K562 (cell line): ENCODE measurements around the gene PSME4. TPM values are rescaled to one million over a fixed set of nuclear protein-coding genes. Genes with fewer than 3 reads are reported as not detected.

Source experiments
- ATAC-seq: fragments of 200-7000 bp; cut with Tn5 transposase; 3 replicates; pipeline ENCODE4 v1.9.1; 2020; ENCODE audit warnings: moderate library complexity
- BruUV-seq: library from RNA; stranded (reverse); fragments of 400-500 nt; replicated peaks from 2 replicates; lab custom pipeline; 2021; lab: Mats Ljungman, UMichigan
- CTCF ChIA-PET: fragments of 300-600 bp; formaldehyde crosslinking; extraction: SDS; loops from one replicate; lab custom pipeline; 2021; ENCODE audit warnings: low intra/inter-chr PET ratio; lab: Yijun Ruan, JAX
- POLR2A ChIA-PET: fragments of 300-600, 350-650 bp; sonication (Branson Sonifier 250); formaldehyde crosslinking; extraction: SDS; loops from one replicate; lab custom pipeline; 2021; ENCODE audit warnings: antibody characterized with exemption, inconsistent platforms; lab: Yijun Ruan, JAX
- DNase-seq, 4 experiments: peaks; one replicate each; pipeline versions ENCODE4 v3.0.0 to v3.0.0-alpha.2; 2011 to 2018; ENCODE audit warnings: low spot score in 3 of 4, mixed read lengths in 3 of 4; ENCODE audit errors: extremely low read depth in 1 of 4
- FAIRE-seq: peaks from 2 replicates; lab custom pipeline; 2011; peaks lifted over from hg19 to GRCh38; lab: Jason Lieb, UNC
- H2AFZ ChIP-seq: 2 replicates; pipeline ENCODE4 v1.6.0; 2011; ENCODE audit warnings: low read depth, low read length, control low read depth, inconsistent platforms
- H3K27ac ChIP-seq: fragments of 200-600 bp; 3 replicates; pipeline ENCODE4 v1.8.0; 2011; ENCODE audit warnings: low read depth, mild to moderate bottlenecking, control low read depth, inconsistent platforms, low read length, moderate library complexity, mixed read lengths; ENCODE audit errors: extremely low read depth
- H3K27me3 ChIP-seq, 2 experiments: fragments of 300-600 bp in 1 of 2; 2 replicates in 1 of 2; 3 replicates in 1 of 2; pipeline versions ENCODE4 v1.6.0 to v1.8.0; 2011; ENCODE audit warnings: inconsistent platforms in 2 of 2, low read length in 2 of 2, mild to moderate bottlenecking in 1 of 2, mixed read lengths in 1 of 2, moderate library complexity in 1 of 2; ENCODE audit not compliant: control insufficient read depth in 2 of 2, insufficient read depth in 2 of 2
- H3K36me3 ChIP-seq: fragments of 300-600 bp; 3 replicates; pipeline ENCODE4 v1.8.0; 2011; ENCODE audit warnings: mild to moderate bottlenecking, low read length, inconsistent platforms; ENCODE audit not compliant: control insufficient read depth, insufficient read depth
- H3K4me1 ChIP-seq, 2 experiments: fragments of 200-600 bp in 1 of 2; replicated peaks in 1 of 2; 2 replicates in 1 of 2; 3 replicates in 1 of 2; pipeline versions ENCODE4 v1.5.1 to v1.8.0; 2011; ENCODE audit warnings: inconsistent platforms in 2 of 2, low read length in 2 of 2, mild to moderate bottlenecking in 1 of 2, mixed read lengths in 1 of 2, moderate library complexity in 1 of 2; ENCODE audit not compliant: control insufficient read depth in 2 of 2, insufficient read depth in 2 of 2
- H3K4me2 ChIP-seq: 2 replicates; pipeline ENCODE4 v1.6.1; 2011; ENCODE audit warnings: low read length, control low read depth, inconsistent platforms, mixed read lengths; ENCODE audit not compliant: insufficient read depth
- H3K4me3 ChIP-seq: fragments of 200-600 bp; sonication (generic), shearing (Covaris generic); 2 replicates; pipeline ENCODE4 v1.5.1; 2016; ENCODE audit warnings: control low read depth, inconsistent platforms
- H3K79me2 ChIP-seq: fragments of 200-600 bp; 3 replicates; pipeline ENCODE4 v1.8.0; 2011; ENCODE audit warnings: low read length, inconsistent platforms; ENCODE audit not compliant: control insufficient read depth, insufficient read depth
- H3K9ac ChIP-seq, 2 experiments: 2 replicates each; pipeline versions ENCODE4 v1.6.0 to v1.6.1; 2011; ENCODE audit warnings: low read depth in 2 of 2, low read length in 2 of 2, control low read depth in 1 of 2, inconsistent platforms in 1 of 2, mild to moderate bottlenecking in 1 of 2, mixed read lengths in 1 of 2; ENCODE audit not compliant: insufficient read depth in 1 of 2
- H3K9me1 ChIP-seq: one replicate; pipeline ENCODE4 v1.6.0; 2011; ENCODE audit warnings: inconsistent platforms, mild to moderate bottlenecking, low read length, moderate library complexity; ENCODE audit not compliant: control insufficient read depth, insufficient read depth
- H3K9me3 ChIP-seq: replicated peaks from 2 replicates; pipeline ENCODE4 v1.5.1; 2011; ENCODE audit warnings: low read depth, low read length, inconsistent platforms; ENCODE audit not compliant: control insufficient read depth, insufficient read depth
- H4K20me1 ChIP-seq: replicated peaks from 2 replicates; pipeline ENCODE4 v1.6.1; 2011; ENCODE audit warnings: low read length, inconsistent platforms, mixed read lengths; ENCODE audit not compliant: control insufficient read depth, insufficient read depth
- BDP1 ChIP-seq: IDR thresholded peaks from 3 replicates; pipeline ENCODE4 v1.6.1; 2011; ENCODE audit not compliant: insufficient read length, insufficient read depth
- CAMTA2 ChIP-seq: fragments of 250-450 bp; sonication (Bioruptor Pico); conservative IDR thresholded peaks from 2 replicates; pipeline ENCODE4 v1.5.1; 2022
- CCAR2 ChIP-seq: fragments of 200-400 bp; formaldehyde crosslinking; IDR thresholded peaks from 2 replicates; pipeline ENCODE4 v1.6.1; 2017; ENCODE audit warnings: mild to moderate bottlenecking, low read depth, low read length
- E2F4 ChIP-seq: sonication (generic); formaldehyde crosslinking; IDR thresholded peaks from 2 replicates; pipeline ENCODE4 v1.8.0; 2022; ENCODE audit warnings: mild to moderate bottlenecking, low read depth, missing genetic modification reagents
- ELK1 ChIP-seq: sonication (generic); formaldehyde crosslinking; IDR thresholded peaks from 2 replicates; pipeline ENCODE4 v1.8.1; 2022; ENCODE audit warnings: missing genetic modification reagents
- FOSL1 ChIP-seq: fragments of 200-800 bp; sonication (Bioruptor generic); conservative IDR thresholded peaks from 2 replicates; pipeline ENCODE4 v1.6.1; 2016; ENCODE audit warnings: missing genetic modification characterization, missing compliant biosample characterization
- FUS ChIP-seq: fragments of 200-400 bp; formaldehyde crosslinking; optimal IDR thresholded peaks from 2 replicates; pipeline ENCODE3; 2017; ENCODE audit warnings: low read depth, low read length
- GATA2 ChIP-seq: sonication (generic); formaldehyde crosslinking; IDR thresholded peaks from 2 replicates; pipeline ENCODE4 v1.4.0; 2020; ENCODE audit warnings: mild to moderate bottlenecking, missing genetic modification reagents
- HLTF ChIP-seq: fragments of 450-650 bp; IDR thresholded peaks from 2 replicates; pipeline ENCODE4 v1.6.1; 2016
- MYC ChIP-seq, 2 experiments: fragments of 250-450 bp in 1 of 2; sonication (Bioruptor Pico) in 1 of 2; IDR thresholded peaks; 2 replicates each; pipeline versions ENCODE4 v1.5.1 to v1.6.1; 2012 to 2021; ENCODE audit warnings: low read depth in 2 of 2, borderline replicate concordance in 1 of 2, improper control_type of control experiment in 1 of 2, low read length in 1 of 2, mild to moderate bottlenecking in 1 of 2, moderate library complexity in 1 of 2
- RBBP5 ChIP-seq: fragments of 200-600 bp; sonication (generic); IDR thresholded peaks from 2 replicates; pipeline ENCODE4 v1.6.1; 2012; ENCODE audit warnings: borderline replicate concordance, mild to moderate bottlenecking, low read length, control low read depth, inconsistent platforms; ENCODE audit not compliant: insufficient read depth, poor library complexity, severe bottlenecking
- RBM39 ChIP-seq: fragments of 200-400 bp; formaldehyde crosslinking; optimal IDR thresholded peaks from 2 replicates; pipeline ENCODE3; 2018; ENCODE audit warnings: low read depth, low read length
- SMARCA4 ChIP-seq: fragments of 450-650 bp; IDR thresholded peaks from 2 replicates; pipeline ENCODE4 v1.6.1; 2016
- STAT5B ChIP-seq: fragments of 250-450 bp; sonication (Bioruptor Pico); IDR thresholded peaks from 2 replicates; pipeline ENCODE4 v1.8.0; 2021; ENCODE audit warnings: mild to moderate bottlenecking, inconsistent platforms
- TAF9B ChIP-seq: fragments of 450-650 bp; IDR thresholded peaks from 2 replicates; pipeline ENCODE4 v1.6.1; 2018; ENCODE audit warnings: mild to moderate bottlenecking; ENCODE audit not compliant: partially characterized antibody
- TOE1 ChIP-seq, 2 experiments: fragments of 450-650 bp in 1 of 2; sonication (generic) in 1 of 2; formaldehyde crosslinking in 1 of 2; IDR thresholded peaks; 2 replicates each; pipeline versions ENCODE4 v1.7.1 to v1.8.0; 2016 to 2022; ENCODE audit warnings: borderline replicate concordance in 2 of 2, mild to moderate bottlenecking in 2 of 2, antibody characterized with exemption in 1 of 2, inconsistent platforms in 1 of 2, low read depth in 1 of 2, missing genetic modification reagents in 1 of 2, moderate library complexity in 1 of 2
- ZBTB1 ChIP-seq: sonication (generic); formaldehyde crosslinking; IDR thresholded peaks from 2 replicates; pipeline ENCODE4 v1.8.1; 2023; ENCODE audit warnings: missing genetic modification reagents, low read depth, mild to moderate bottlenecking, borderline replicate concordance
- ZNF3 ChIP-seq: fragments of 250-450 bp; sonication (Bioruptor Pico); IDR thresholded peaks from 2 replicates; pipeline ENCODE4 v1.5.0; 2021; ENCODE audit warnings: mild to moderate bottlenecking, moderate library complexity
- ZNF830 ChIP-seq: fragments of 250-450 bp; sonication (Bioruptor Pico); IDR thresholded peaks from 2 replicates; pipeline ENCODE4 v1.5.0; 2021; ENCODE audit warnings: mild to moderate bottlenecking
- ZSCAN32 ChIP-seq: fragments of 450-650 bp; formaldehyde crosslinking; IDR thresholded peaks from 2 replicates; pipeline ENCODE4 v1.4.0; 2020; ENCODE audit warnings: mild to moderate bottlenecking, moderate library complexity
- WGBS: fragments of 100-300 bp; shearing (Covaris generic); methylation state at CpG from one replicate; pipeline ENCODE4 v1.1.6; 2016; ENCODE audit warnings: low coverage, mixed read lengths; ENCODE audit not compliant: insufficient coverage; ENCODE audit errors: missing lambda C conversion rate; 5-methylcytosine and 5-hydroxymethylcytosine counted together
- in situ Hi-C: fragments of 300-500 bp; cut with MboI; formaldehyde crosslinking; loops from 4 replicates; pipeline ENCODE4 v1.15.0; 2018; ENCODE audit warnings: inconsistent platforms, mixed read lengths
- intact Hi-C: fragments of 100-400 bp; cut with micrococcal nuclease; formaldehyde crosslinking; loops from 2 replicates; pipeline ENCODE4 v1.14.2; 2022
- polyA plus RNA-seq, 8 experiments: library from polyadenylated mRNA; depleted of rRNA in 4 of 8; stranded (reverse) in 5 of 8; unstranded in 3 of 8; fragments of >200 nt; fragmentation: Nextera tagmentation in 2 of 8; fragmentation: Illumina TruSeq in 1 of 8; extraction: Ambion mirVana in 2 of 8; extraction: Trizol in 1 of 8; gene quantifications; 2 replicates each; pipeline versions ENCODE4 v1.2.1 to v1.2.3, GENCODE V29; 2011 to 2014; ENCODE audit warnings: inconsistent platforms in 1 of 8, missing spikeins in 1 of 8
- total RNA-seq, 7 experiments: library from RNA; depleted of rRNA in 6 of 7; stranded (reverse); fragments of >200 nt in 6 of 7; fragmentation: Illumina TruSeq in 2 of 7; extraction: Trizol in 2 of 7; gene quantifications; 2 replicates each; pipeline versions ENCODE4 v1.2.1 to v1.2.3, GENCODE V29; 2011 to 2021; ENCODE audit warnings: low replicate concordance in 1 of 7

The PSME4 gene
- total and polyA plus RNA-seq, 9 of the 15 experiments (the other 6 are each of a cell fraction or from before 2014, with no cell fraction given), result 24.3 to 77.8 (median 40.5) TPM

GRCh38 chr2:53944542-53944941 is 26.3 kb downstream of the PSME4 start (continued):
- no peak for TF ChIP-seq FOSL1
- no peak for TF ChIP-seq E2F4 (CRISPR knock-in tag)
- no peak for TF ChIP-seq ZSCAN32 (CRISPR knock-in tag)
- TF ChIP-seq RBBP5, result no peak
- TF ChIP-seq BDP1, result no peak
- TF ChIP-seq FUS, result no peak
- TF ChIP-seq HLTF, result no peak
- no peak for TF ChIP-seq GATA2 (CRISPR knock-in tag)
- no peak for TF ChIP-seq CCAR2
- no peak for TF ChIP-seq ZBTB1 (CRISPR knock-in tag)

GRCh38 chr2:53942280-53942679 is 28.5 kb downstream of the PSME4 start:
- Histone ChIP-seq H3K27me3 (no peaks in the 10 kb centered on the region), H3K79me2 (peaks cover 22% of the 10 kb centered on the region; the same call in 2 of the 3 replicates), H3K4me1 (no peaks in the 10 kb centered on the region), H3K4me2 (no peak overlapping the region), H3K9ac (no peak overlapping the region), H3K36me3 (peaks cover 73% of the 10 kb centered on the region), H3K9me3 (no peaks in the 10 kb centered on the region), H2AFZ (no peak overlapping the region), H4K20me1 (no peaks in the 10 kb centered on the region), H3K27ac (no peak overlapping the region), H3K9me1 (no peaks in the 10 kb centered on the region), H3K4me3 (no peak overlapping the region)
- in situ Hi-C loops (no loop called here), intact Hi-C loops (no loop called here)
- CTCF ChIA-PET, result no interaction called here
- POLR2A ChIA-PET, result interaction anchor here (1.2 to 1.5 kb wide), 2 partner anchors 12 to 15 kb away, joined by 4 to 5 read pairs; no protein-coding TSS in a partner anchor
- no peak for ATAC-seq
- 91% methylated on average over 1 of the region's 1 CpG for WGBS
- no TSS peak for BruUV-seq
- TF ChIP-seq TAF9B (no peak), ZNF3 (CRISPR knock-in tag) (no peak), TOE1 (IDR thresholded peaks at IDR 0.05; ENCODE audit: borderline replicate concordance) (no peak), TOE1 (CRISPR knock-in tag; IDR thresholded peaks at IDR 0.05; ENCODE audit: borderline replicate concordance, low read depth) (no peak), GATA2 (CRISPR knock-in tag) (no peak), MYC (IDR thresholded peaks at IDR 0.05; ENCODE audit: low read depth, low read length) (no peak), MYC (CRISPR knock-in tag; IDR thresholded peaks at IDR 0.05; ENCODE audit: borderline replicate concordance, low read depth) (no peak), RBM39 (no peak), ZNF830 (CRISPR knock-in tag) (no peak), CAMTA2 (CRISPR knock-in tag) (no peak), ELK1 (CRISPR knock-in tag) (no peak), SMARCA4 (no peak), STAT5B (no peak)
- FAIRE-seq, result no peak
- no peak for DNase-seq
